ENCODE data around the gene ZNF787.
"Not testable (repeated sequence)": the region's sequence is repeated elsewhere in the genome, so short reads cannot be mapped to it uniquely, and the experiment has no call there.

The ZNF787 gene

GRCh38 chr19:56156768-56157167 lies 35.7 kb upstream of the ZNF787 start:
- Histone ChIP-seq H3K9me3 (ENCODE audit: control insufficient read depth, insufficient read depth, low read length) (no peaks in the 10 kb centered on the region), H3K4me1 (ENCODE audit: control insufficient read depth, insufficient read depth, low read length) (peaks cover 3% of the 10 kb centered on the region; the same call in 1 of the 2 replicates), H3K27me3 (ENCODE audit: control insufficient read depth, insufficient read depth, low read length) (no peaks in the 10 kb centered on the region), H3K27ac (ENCODE audit: low read length) (no peak overlapping the region), H3K36me3 (ENCODE audit: control insufficient read depth, insufficient read depth, low read length) (peaks cover 18% of the 10 kb centered on the region), H3K4me3 (ENCODE audit: low read length) (no peak overlapping the region)
- no CpG with 5 or more reads among the region's 11 CpGs for WGBS (ENCODE audit: insufficient coverage, insufficient read length)
- no peak for DNase-seq (ENCODE audit: low read depth, low spot score)

GRCh38 chr19:56155124-56155687 lies 34.1 kb upstream of the ZNF787 start:
- H3K9me3 ChIP-seq (ENCODE audit: control insufficient read depth, insufficient read depth, low read length) = no peaks in the 10 kb centered on the region
- H3K27ac ChIP-seq (ENCODE audit: low read length) = no peak overlapping the region
- no peaks in the 10 kb centered on the region for H3K27me3 ChIP-seq (ENCODE audit: control insufficient read depth, insufficient read depth, low read length)
- DNase-seq (ENCODE audit: low read depth, low spot score) = peak; percentile 41
- peaks cover 3% of the 10 kb centered on the region; the same call in 1 of the 2 replicates for H3K4me1 ChIP-seq (ENCODE audit: control insufficient read depth, insufficient read depth, low read length)
- WGBS (ENCODE audit: insufficient coverage, insufficient read length) = no CpG with 5 or more reads among the region's 17 CpGs
- peaks cover 15% of the 10 kb centered on the region for H3K36me3 ChIP-seq (ENCODE audit: control insufficient read depth, insufficient read depth, low read length)
- no peak overlapping the region for H3K4me3 ChIP-seq (ENCODE audit: low read length)

- no CpG with 5 or more reads among the region's 6 CpGs for WGBS (ENCODE audit: insufficient coverage, insufficient read length)
- H3K27me3 ChIP-seq (ENCODE audit: control insufficient read depth, insufficient read depth, low read length) = no peaks in the 10 kb centered on the region
- peaks cover 3% of the 10 kb centered on the region; the same call in 1 of the 2 replicates for H3K4me1 ChIP-seq (ENCODE audit: control insufficient read depth, insufficient read depth, low read length)
- peak; percentile 63 for DNase-seq (ENCODE audit: low read depth, low spot score)
- no peak overlapping the region for H3K27ac ChIP-seq (ENCODE audit: low read length)
- H3K36me3 ChIP-seq (ENCODE audit: control insufficient read depth, insufficient read depth, low read length) = peaks cover 2% of the 10 kb centered on the region; the same call in 1 of the 2 replicates
- H3K9me3 ChIP-seq (ENCODE audit: control insufficient read depth, insufficient read depth, low read length) = no peaks in the 10 kb centered on the region
- no peak overlapping the region for H3K4me3 ChIP-seq (ENCODE audit: low read length)
These were observed 32.4 kb upstream of the ZNF787 start for GRCh38 chr19:56153507-56153906.

- H3K9me3 ChIP-seq (ENCODE audit: control insufficient read depth, insufficient read depth, low read length) = no peaks in the 10 kb centered on the region
- no peak overlapping the region for H3K4me3 ChIP-seq (ENCODE audit: low read length)
- no peaks in the 10 kb centered on the region for H3K27me3 ChIP-seq (ENCODE audit: control insufficient read depth, insufficient read depth, low read length)
- WGBS (ENCODE audit: insufficient coverage, insufficient read length) = no CpG with 5 or more reads among the region's 2 CpGs
- H3K27ac ChIP-seq (ENCODE audit: low read length) = no peak overlapping the region
- no peak for DNase-seq (ENCODE audit: low read depth, low spot score)
- H3K4me1 ChIP-seq (ENCODE audit: control insufficient read depth, insufficient read depth, low read length) = peaks cover 3% of the 10 kb centered on the region; the same call in 1 of the 2 replicates
- H3K36me3 ChIP-seq (ENCODE audit: control insufficient read depth, insufficient read depth, low read length) = peaks cover 4% of the 10 kb centered on the region
These were observed 31.5 kb upstream of the ZNF787 start for GRCh38 chr19:56152644-56153043.

- Histone ChIP-seq H3K27me3 (ENCODE audit: control insufficient read depth, insufficient read depth, low read length) (no peaks in the 10 kb centered on the region), H3K36me3 (ENCODE audit: control insufficient read depth, insufficient read depth, low read length) (peaks cover 10% of the 10 kb centered on the region), H3K9me3 (ENCODE audit: control insufficient read depth, insufficient read depth, low read length) (no peaks in the 10 kb centered on the region), H3K27ac (ENCODE audit: low read length) (no peak overlapping the region), H3K4me1 (ENCODE audit: control insufficient read depth, insufficient read depth, low read length) (peaks cover 3% of the 10 kb centered on the region; the same call in 1 of the 2 replicates), H3K4me3 (ENCODE audit: low read length) (no peak overlapping the region)
- WGBS (ENCODE audit: insufficient coverage, insufficient read length) = no CpG with 5 or more reads among the region's 11 CpGs
- DNase-seq (ENCODE audit: low read depth, low spot score) = no peak
These were observed 29.3 kb upstream of the ZNF787 start for GRCh38 chr19:56150358-56150757.

GRCh38 chr19:56149656-56150038 lies 28.6 kb upstream of the ZNF787 start:
- H3K36me3 ChIP-seq (ENCODE audit: control insufficient read depth, insufficient read depth, low read length) = peaks cover 10% of the 10 kb centered on the region
- WGBS (ENCODE audit: insufficient coverage, insufficient read length) = no CpG with 5 or more reads among the region's 5 CpGs
- H3K27ac ChIP-seq (ENCODE audit: low read length) = no peak overlapping the region
- H3K4me1 ChIP-seq (ENCODE audit: control insufficient read depth, insufficient read depth, low read length) = peaks cover 3% of the 10 kb centered on the region; the same call in 1 of the 2 replicates
- no peak overlapping the region for H3K4me3 ChIP-seq (ENCODE audit: low read length)
- H3K27me3 ChIP-seq (ENCODE audit: control insufficient read depth, insufficient read depth, low read length) = no peaks in the 10 kb centered on the region
- no peaks in the 10 kb centered on the region for H3K9me3 ChIP-seq (ENCODE audit: control insufficient read depth, insufficient read depth, low read length)
- no peak for DNase-seq (ENCODE audit: low read depth, low spot score)

GRCh38 chr19:56148955-56149655 lies 28.0 kb upstream of the ZNF787 start:
- H3K36me3 ChIP-seq (ENCODE audit: control insufficient read depth, insufficient read depth, low read length); H3K4me3 ChIP-seq (ENCODE audit: low read length); H3K27ac ChIP-seq (ENCODE audit: low read length); H3K27me3 ChIP-seq (ENCODE audit: control insufficient read depth, insufficient read depth, low read length); H3K9me3 ChIP-seq (ENCODE audit: control insufficient read depth, insufficient read depth, low read length); H3K4me1 ChIP-seq (ENCODE audit: control insufficient read depth, insufficient read depth, low read length); DNase-seq (ENCODE audit: low read depth, low spot score): not testable (repeated sequence)
- WGBS (ENCODE audit: insufficient coverage, insufficient read length) = no CpG with 5 or more reads among the region's 12 CpGs

- Histone ChIP-seq H3K4me1 (ENCODE audit: control insufficient read depth, insufficient read depth, low read length) (no peaks in the 10 kb centered on the region), H3K36me3 (ENCODE audit: control insufficient read depth, insufficient read depth, low read length) (peaks cover 10% of the 10 kb centered on the region), H3K27me3 (ENCODE audit: control insufficient read depth, insufficient read depth, low read length) (no peaks in the 10 kb centered on the region), H3K4me3 (ENCODE audit: low read length) (no peak overlapping the region), H3K9me3 (ENCODE audit: control insufficient read depth, insufficient read depth, low read length) (no peaks in the 10 kb centered on the region), H3K27ac (ENCODE audit: low read length) (no peak overlapping the region)
- DNase-seq (ENCODE audit: low read depth, low spot score) = no peak
- WGBS (ENCODE audit: insufficient coverage, insufficient read length) = no CpG with 5 or more reads among the region's 15 CpGs
These were observed 27.0 kb upstream of the ZNF787 start for GRCh38 chr19:56148096-56148495.

GRCh38 chr19:56147307-56147706 lies 26.2 kb upstream of the ZNF787 start:
- Histone ChIP-seq H3K9me3 (ENCODE audit: control insufficient read depth, insufficient read depth, low read length) (no peaks in the 10 kb centered on the region), H3K36me3 (ENCODE audit: control insufficient read depth, insufficient read depth, low read length) (peaks cover 10% of the 10 kb centered on the region), H3K4me3 (ENCODE audit: low read length) (no peak overlapping the region), H3K4me1 (ENCODE audit: control insufficient read depth, insufficient read depth, low read length) (no peaks in the 10 kb centered on the region), H3K27ac (ENCODE audit: low read length) (no peak overlapping the region), H3K27me3 (ENCODE audit: control insufficient read depth, insufficient read depth, low read length) (no peaks in the 10 kb centered on the region)
- no CpG with 5 or more reads among the region's 22 CpGs for WGBS (ENCODE audit: insufficient coverage, insufficient read length)
- DNase-seq (ENCODE audit: low read depth, low spot score) = no peak

- no CpG with 5 or more reads among the region's 31 CpGs for WGBS (ENCODE audit: insufficient coverage, insufficient read length)
- peaks cover 10% of the 10 kb centered on the region for H3K36me3 ChIP-seq (ENCODE audit: control insufficient read depth, insufficient read depth, low read length)
These were observed 25.8 kb upstream of the ZNF787 start for GRCh38 chr19:56146904-56147303.

GRCh38 chr19:56145698-56146097 lies 24.6 kb upstream of the ZNF787 start:
- DNase-seq (ENCODE audit: low read depth, low spot score) = no peak
- WGBS (ENCODE audit: insufficient coverage, insufficient read length) = no CpG with 5 or more reads among the region's 10 CpGs
- Histone ChIP-seq H3K36me3 (ENCODE audit: control insufficient read depth, insufficient read depth, low read length) (peaks cover 10% of the 10 kb centered on the region), H3K9me3 (ENCODE audit: control insufficient read depth, insufficient read depth, low read length) (no peaks in the 10 kb centered on the region), H3K27ac (ENCODE audit: low read length) (no peak overlapping the region), H3K4me3 (ENCODE audit: low read length) (no peak overlapping the region), H3K4me1 (ENCODE audit: control insufficient read depth, insufficient read depth, low read length) (no peaks in the 10 kb centered on the region), H3K27me3 (ENCODE audit: control insufficient read depth, insufficient read depth, low read length) (no peaks in the 10 kb centered on the region)

More at GRCh38 chr19:56146904-56147303, 25.8 kb upstream of the ZNF787 start:
- H3K9me3 ChIP-seq (ENCODE audit: control insufficient read depth, insufficient read depth, low read length) = no peaks in the 10 kb centered on the region
- no peaks in the 10 kb centered on the region for H3K4me1 ChIP-seq (ENCODE audit: control insufficient read depth, insufficient read depth, low read length)
- H3K4me3 ChIP-seq (ENCODE audit: low read length) = no peak overlapping the region
- H3K27me3 ChIP-seq (ENCODE audit: control insufficient read depth, insufficient read depth, low read length) = no peaks in the 10 kb centered on the region
- H3K27ac ChIP-seq (ENCODE audit: low read length) = no peak overlapping the region
- DNase-seq (ENCODE audit: low read depth, low spot score) = no peak
